Panc1 (cell line): ENCODE data around the gene UBE2U. TPM values are rescaled to one million over a fixed set of nuclear protein-coding genes. Genes with fewer than 3 reads are reported as not detected.

ENCODE experiments used
- ATAC-seq: fragments of 200-7000 bp; cut with Tn5 transposase; 2 replicates; pipeline ENCODE4 v1.9.1; 2020; ENCODE audit warnings: mild to moderate bottlenecking, moderate library complexity
- Bru-seq: library from RNA; stranded (reverse); fragments of 400-500 nt; gene quantifications from one replicate; lab custom pipeline; 2021; lab: Mats Ljungman, UMichigan
- BruChase-seq, 2 experiments: library from RNA; stranded (reverse); fragments of 400-500 nt; gene quantifications; one replicate each; lab custom pipeline; 2021; lab: Mats Ljungman, UMichigan
- BruUV-seq: library from RNA; stranded (reverse); fragments of 400-500 nt; replicated peaks from 2 replicates; lab custom pipeline; 2021; lab: Mats Ljungman, UMichigan
- CTCF ChIA-PET: fragments of 300-600 bp; sonication (Branson Sonifier 250); formaldehyde crosslinking; loops from one replicate; lab custom pipeline; 2022; ENCODE audit warnings: antibody characterized with exemption; lab: Charles Lee
- POLR2A ChIA-PET: fragments of 300-600 bp; sonication (Branson Sonifier 250); formaldehyde crosslinking; loops from one replicate; lab custom pipeline; 2022; ENCODE audit warnings: antibody characterized with exemption; lab: Charles Lee
- DNase-seq: peaks from one replicate; pipeline ENCODE4 v3.0.0-alpha.2; 2010; ENCODE audit warnings: low read depth, low spot score
- H3K27ac ChIP-seq: 2 replicates; pipeline ENCODE4 v1.5.1; 2011; ENCODE audit warnings: mild to moderate bottlenecking, low read length, inconsistent platforms
- H3K27me3 ChIP-seq: fragments of 200-500 bp; sonication (Bioruptor generic); 2 replicates; pipeline ENCODE4 v1.6.0; 2014; ENCODE audit warnings: low read length, inconsistent platforms; ENCODE audit not compliant: control insufficient read depth, insufficient read depth
- H3K36me3 ChIP-seq: fragments of 200-500 bp; sonication (Bioruptor generic); 2 replicates; pipeline ENCODE4 v1.5.1; 2014; ENCODE audit warnings: inconsistent platforms, mild to moderate bottlenecking, low read length, moderate library complexity; ENCODE audit not compliant: control insufficient read depth, insufficient read depth
- H3K4me1 ChIP-seq: 2 replicates; pipeline ENCODE4 v1.5.1; 2011; ENCODE audit warnings: inconsistent platforms, mild to moderate bottlenecking, low read length, moderate library complexity; ENCODE audit not compliant: control insufficient read depth, insufficient read depth
- H3K4me3 ChIP-seq, 2 experiments: 2 replicates each; pipeline ENCODE4 v1.5.1; 2011 to 2012; ENCODE audit warnings: low read depth in 2 of 2, low read length in 2 of 2, mild to moderate bottlenecking in 2 of 2, inconsistent platforms in 1 of 2, moderate library complexity in 1 of 2
- H3K9me3 ChIP-seq: fragments of 200-500 bp; sonication (Bioruptor generic); 2 replicates; pipeline ENCODE4 v1.5.1; 2014; ENCODE audit warnings: low read depth, mild to moderate bottlenecking, inconsistent platforms, low read length, moderate library complexity; ENCODE audit not compliant: control insufficient read depth, insufficient read depth
- CTCF ChIP-seq: fragments of 450-650 bp; IDR thresholded peaks from 2 replicates; pipeline ENCODE4 v1.5.1; 2017; ENCODE audit warnings: mild to moderate bottlenecking
- POLR2AphosphoS5 ChIP-seq: IDR thresholded peaks from 2 replicates; pipeline ENCODE4 v1.6.1; 2012; ENCODE audit warnings: mild to moderate bottlenecking, low read depth, low read length, moderate library complexity
- REST ChIP-seq, 2 experiments: IDR thresholded peaks; 2 replicates each; pipeline ENCODE4 v1.6.1; 2011 to 2012; ENCODE audit warnings: low read depth in 2 of 2, control low read depth in 1 of 2, low read length in 1 of 2, mild to moderate bottlenecking in 1 of 2, moderate library complexity in 1 of 2; ENCODE audit not compliant: insufficient read depth in 1 of 2
- SIN3A ChIP-seq: IDR thresholded peaks from 2 replicates; pipeline ENCODE4 v1.6.1; 2012; ENCODE audit warnings: low read depth, mild to moderate bottlenecking, low read length, moderate library complexity, borderline replicate concordance; ENCODE audit not compliant: insufficient read depth
- TCF7L2 ChIP-seq: IDR thresholded peaks from 2 replicates; pipeline ENCODE4 v1.6.1; 2011; ENCODE audit warnings: mild to moderate bottlenecking, low read depth, low read length, inconsistent platforms
- in situ Hi-C: cut with HindIII; loops from 2 replicates; pipeline ENCODE4 v1.10.0; 2016; ENCODE audit warnings: low sequenced_read_pairs, low pct_unique_long_range_greater_than_20kb
- intact Hi-C: fragments of 100-400 bp; cut with micrococcal nuclease; formaldehyde crosslinking; loops from one replicate; pipeline ENCODE4 v1.10.0; 2022; ENCODE audit not compliant: unreplicated experiment
- long read RNA-seq: library from polyadenylated mRNA; unstranded; transcript quantifications from one replicate; pipeline ENCODE4 v2.0.0, GENCODE V29; 2021; ENCODE audit not compliant: unreplicated experiment
- polyA plus RNA-seq: library from polyadenylated mRNA; unstranded; fragments of >200 nt; gene quantifications from one replicate; pipeline ENCODE4 v1.2.1, GENCODE V29; 2012; ENCODE audit warnings: missing spikeins; ENCODE audit not compliant: insufficient read length
- total RNA-seq: library from RNA; stranded (reverse); gene quantifications from one replicate; pipeline ENCODE4 v1.2.1, GENCODE V29; 2021; ENCODE audit not compliant: unreplicated experiment

UBE2U gene
- total RNA-seq (not detected), Bru-seq, nascent RNA (percentile 9 among the genes with signal in this experiment), BruChase-seq, experiment 1, labeled RNA remaining after a 2-hour chase (percentile 7 among the genes with signal in this experiment), BruChase-seq, experiment 2, labeled RNA remaining after a 6-hour chase (percentile 7 among the genes with signal in this experiment)
- not detected for polyA plus RNA-seq
- long read RNA-seq = 0 reads

GRCh38 chr1:64203420-64203819, at the start of gene UBE2U:
UBE2U (plus strand) TSS chr1:64203623; CDS start chr1:64204051, 428 bp downstream.
- Histone ChIP-seq H3K36me3 (no peaks in the 10 kb centered on the region), H3K4me3 (no peak within 1 kb of the TSS), H3K27ac (no peak within 1 kb of the TSS), H3K9me3 (no peaks in the 10 kb centered on the region), H3K27me3 (no peaks in the 10 kb centered on the region), H3K4me1 (no peaks in the 10 kb centered on the region)
- POLR2A ChIA-PET = no interaction called here
- CTCF ChIA-PET = no interaction called here
- intact Hi-C loops (no loop called here), in situ Hi-C loops (no loop called here)
- ATAC-seq = no peak
- TF ChIP-seq SIN3A = no peak
- no peak for TF ChIP-seq TCF7L2
- TF ChIP-seq CTCF = no peak
- no TSS peak for BruUV-seq
- no peak for DNase-seq

GRCh38 chr1:64155278-64155677, 48.1 kb upstream of the UBE2U start:
- in situ Hi-C loops = no loop called here
- no peaks in the 10 kb centered on the region for H3K4me1 ChIP-seq
- no peaks in the 10 kb centered on the region for H3K27me3 ChIP-seq
- ChIA-PET CTCF (no interaction called here), POLR2A (no interaction called here)
- H3K4me3 ChIP-seq = no peak overlapping the region
- TF ChIP-seq TCF7L2 (no peak), SIN3A (no peak), CTCF (no peak), POLR2AphosphoS5 (no peak), REST (IDR thresholded peaks at IDR 0.05; ENCODE audit: insufficient read depth in 1 of 2, low read depth in 2 of 2, low read length in 1 of 2) (no peak)
- DNase-seq = no peak
- intact Hi-C loops = no loop called here
- H3K27ac ChIP-seq = no peak overlapping the region
- no peak for ATAC-seq
- BruUV-seq = no TSS peak
- H3K36me3 ChIP-seq = no peaks in the 10 kb centered on the region
- H3K9me3 ChIP-seq = no peaks in the 10 kb centered on the region
